Trophoblast cell (in vitro differentiated cells and primary cell): ENCODE results near the gene RRP8.

Experiments used
- DNase-seq, 2 donors: peaks; one replicate each; pipeline ENCODE4 v3.0.0-alpha.2; 2016
- H2AFZ ChIP-seq: 2 replicates; pipeline ENCODE4 v1.6.1; 2013; ENCODE audit warnings: low read length, moderate library complexity, mild to moderate bottlenecking; ENCODE audit not compliant: insufficient read depth, poor library complexity
- H2AK5ac ChIP-seq: 2 replicates; pipeline ENCODE4 v1.6.1; 2013; ENCODE audit warnings: mild to moderate bottlenecking, low read length
- H2BK120ac ChIP-seq: 2 replicates; pipeline ENCODE4 v1.6.1; 2013; ENCODE audit warnings: low read length, mild to moderate bottlenecking, moderate library complexity; ENCODE audit not compliant: insufficient read depth, poor library complexity
- H2BK12ac ChIP-seq: 2 replicates; pipeline ENCODE4 v1.6.1; 2013; ENCODE audit warnings: mild to moderate bottlenecking, low read length, moderate library complexity
- H2BK5ac ChIP-seq: 2 replicates; pipeline ENCODE4 v1.6.1; 2013; ENCODE audit warnings: low read length, low read depth, moderate library complexity, mild to moderate bottlenecking; ENCODE audit not compliant: poor library complexity
- H3K14ac ChIP-seq: 2 replicates; pipeline ENCODE4 v1.6.1; 2013; ENCODE audit warnings: mild to moderate bottlenecking, low read length
- H3K18ac ChIP-seq: 2 replicates; pipeline ENCODE4 v1.6.1; 2013; ENCODE audit warnings: mild to moderate bottlenecking, low read length
- H3K23ac ChIP-seq: 2 replicates; pipeline ENCODE4 v1.6.1; 2013; ENCODE audit warnings: low read length
- H3K27ac ChIP-seq: 2 replicates; pipeline ENCODE4 v1.5.1; 2013; ENCODE audit warnings: low read depth, mild to moderate bottlenecking, inconsistent platforms, low read length, moderate library complexity
- H3K27me3 ChIP-seq: 2 replicates; pipeline ENCODE4 v1.6.1; 2013; ENCODE audit warnings: inconsistent platforms, mild to moderate bottlenecking, low read length, moderate library complexity; ENCODE audit not compliant: insufficient read depth
- H3K36me3 ChIP-seq, 2 experiments: 1 replicate in 1 of 2; 2 replicates in 1 of 2; pipeline ENCODE4 v1.6.1; 2013; ENCODE audit warnings: low read length in 2 of 2, mild to moderate bottlenecking in 2 of 2, moderate library complexity in 1 of 2; ENCODE audit not compliant: insufficient read depth in 2 of 2, control insufficient read depth in 1 of 2
- H3K4ac ChIP-seq: 2 replicates; pipeline ENCODE4 v1.6.1; 2013; ENCODE audit warnings: low read depth, mild to moderate bottlenecking, low read length, moderate library complexity
- H3K4me1 ChIP-seq, 2 experiments: 1 replicate in 1 of 2; 2 replicates in 1 of 2; pipeline ENCODE4 v1.6.1; 2013; ENCODE audit warnings: low read length in 2 of 2, mild to moderate bottlenecking in 2 of 2, moderate library complexity in 1 of 2; ENCODE audit not compliant: insufficient read depth in 2 of 2, control insufficient read depth in 1 of 2
- H3K4me2 ChIP-seq: 2 replicates; pipeline ENCODE4 v1.6.1; 2013; ENCODE audit warnings: inconsistent platforms, mild to moderate bottlenecking, low read length, moderate library complexity
- H3K4me3 ChIP-seq: 2 replicates; pipeline ENCODE4 v1.5.1; 2013; ENCODE audit warnings: mild to moderate bottlenecking, low read depth, low read length, inconsistent platforms
- H3K79me1 ChIP-seq: one replicate; pipeline ENCODE4 v1.6.1; 2013; ENCODE audit warnings: low read length
- H3K79me2 ChIP-seq: 2 replicates; pipeline ENCODE4 v1.6.1; 2013; ENCODE audit warnings: low read length, mild to moderate bottlenecking; ENCODE audit not compliant: control insufficient read depth, insufficient read depth, poor library complexity
- H3K9ac ChIP-seq: 2 replicates; pipeline ENCODE4 v1.6.1; 2013; ENCODE audit warnings: mild to moderate bottlenecking, low read length
- H3K9me3 ChIP-seq: 2 replicates; pipeline ENCODE4 v1.6.1; 2013; ENCODE audit warnings: low read depth, mild to moderate bottlenecking, control low read depth, inconsistent platforms, low read length; ENCODE audit not compliant: insufficient read depth
- H4K12ac ChIP-seq: 2 replicates; pipeline ENCODE4 v1.6.1; 2013; ENCODE audit warnings: low read depth, mild to moderate bottlenecking, low read length, moderate library complexity
- H4K8ac ChIP-seq: 2 replicates; pipeline ENCODE4 v1.6.1; 2013; ENCODE audit warnings: low read depth, mild to moderate bottlenecking, low read length, moderate library complexity
- H4K91ac ChIP-seq: one replicate; pipeline ENCODE4 v1.6.1; 2013; ENCODE audit warnings: low read depth, mild to moderate bottlenecking, low read length, moderate library complexity
- whole genome bisulfite sequencing: extraction: QIAGEN DNeasy Blood & Tissue Kit; methylation state at CpG from one replicate; pipeline ENCODE4 v1.1.7; 2013; ENCODE audit warnings: missing lambda C conversion rate; ENCODE audit not compliant: insufficient read length, insufficient coverage; ENCODE audit errors: extremely low coverage; 5-methylcytosine and 5-hydroxymethylcytosine counted together

RRP8 gene

DNA sequence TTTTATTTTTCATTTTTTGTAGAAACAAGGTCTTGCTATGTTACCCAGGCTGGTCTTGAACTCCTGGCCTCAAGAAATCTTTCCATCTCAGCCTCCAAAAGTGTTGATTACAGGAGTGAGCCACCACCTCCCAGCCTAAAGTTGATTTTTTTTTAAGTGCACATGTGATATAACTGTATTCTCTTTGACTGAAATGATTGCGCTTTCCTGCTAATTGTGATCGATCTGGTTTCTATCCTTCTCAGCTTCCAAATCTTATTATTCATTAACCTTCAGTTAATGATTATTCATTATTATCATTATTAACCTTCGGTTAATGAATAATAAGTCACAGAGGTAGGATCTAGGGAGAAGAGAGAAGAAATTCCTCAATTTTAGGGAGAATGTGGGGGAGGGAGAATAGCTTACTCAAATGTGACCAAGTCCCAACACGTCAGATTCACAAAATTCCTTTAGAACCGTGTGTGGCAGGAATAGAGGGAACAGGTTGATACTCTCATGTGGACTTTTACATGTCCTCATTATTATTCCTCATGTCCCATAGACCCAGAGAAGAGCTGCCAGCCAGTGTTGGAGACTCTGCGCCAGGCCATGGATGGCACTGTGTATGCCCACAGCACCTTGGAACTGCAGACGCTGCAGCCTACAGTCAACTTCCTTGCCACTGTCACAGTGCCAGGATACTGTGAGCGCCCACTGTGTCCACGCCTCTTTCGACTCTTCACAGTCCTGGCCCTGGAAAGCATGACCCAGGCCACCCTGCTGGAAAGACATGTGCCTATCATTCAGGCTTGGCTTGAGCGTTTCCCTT is 47.1 kb downstream of the RRP8 start:
- no peak overlapping the region for H4K12ac ChIP-seq
- no peak overlapping the region for H3K23ac ChIP-seq
- no peak overlapping the region for H3K18ac ChIP-seq
- H3K14ac ChIP-seq, result no peak overlapping the region
- H3K4me3 ChIP-seq, result peak overlapping the region; percentile 42
- H3K79me2 ChIP-seq, result no peaks in the 10 kb centered on the region
- H2AFZ ChIP-seq, result no peak overlapping the region
- DNase-seq, result no peak
- H2BK12ac ChIP-seq, result no peak overlapping the region
- H3K4ac ChIP-seq, result no peak overlapping the region
- no CpG with 5 or more reads among the region's 11 CpGs for WGBS
- H3K79me1 ChIP-seq, result no peaks in the 10 kb centered on the region
- H4K8ac ChIP-seq, result no peak overlapping the region
- H2BK120ac ChIP-seq, result no peak overlapping the region
- H2BK5ac ChIP-seq, result no peak overlapping the region
- H3K27me3 ChIP-seq, result no peaks in the 10 kb centered on the region
- no peaks in the 10 kb centered on the region for H3K4me1 ChIP-seq
- no peak overlapping the region for H3K4me2 ChIP-seq
- no peaks in the 10 kb centered on the region for H3K9me3 ChIP-seq
- H2AK5ac ChIP-seq, result no peak overlapping the region
- H3K27ac ChIP-seq, result no peak overlapping the region
- no peak overlapping the region for H4K91ac ChIP-seq
- H3K9ac ChIP-seq, result no peak overlapping the region
- H3K36me3 ChIP-seq, result no peaks in the 10 kb centered on the region

DNA sequence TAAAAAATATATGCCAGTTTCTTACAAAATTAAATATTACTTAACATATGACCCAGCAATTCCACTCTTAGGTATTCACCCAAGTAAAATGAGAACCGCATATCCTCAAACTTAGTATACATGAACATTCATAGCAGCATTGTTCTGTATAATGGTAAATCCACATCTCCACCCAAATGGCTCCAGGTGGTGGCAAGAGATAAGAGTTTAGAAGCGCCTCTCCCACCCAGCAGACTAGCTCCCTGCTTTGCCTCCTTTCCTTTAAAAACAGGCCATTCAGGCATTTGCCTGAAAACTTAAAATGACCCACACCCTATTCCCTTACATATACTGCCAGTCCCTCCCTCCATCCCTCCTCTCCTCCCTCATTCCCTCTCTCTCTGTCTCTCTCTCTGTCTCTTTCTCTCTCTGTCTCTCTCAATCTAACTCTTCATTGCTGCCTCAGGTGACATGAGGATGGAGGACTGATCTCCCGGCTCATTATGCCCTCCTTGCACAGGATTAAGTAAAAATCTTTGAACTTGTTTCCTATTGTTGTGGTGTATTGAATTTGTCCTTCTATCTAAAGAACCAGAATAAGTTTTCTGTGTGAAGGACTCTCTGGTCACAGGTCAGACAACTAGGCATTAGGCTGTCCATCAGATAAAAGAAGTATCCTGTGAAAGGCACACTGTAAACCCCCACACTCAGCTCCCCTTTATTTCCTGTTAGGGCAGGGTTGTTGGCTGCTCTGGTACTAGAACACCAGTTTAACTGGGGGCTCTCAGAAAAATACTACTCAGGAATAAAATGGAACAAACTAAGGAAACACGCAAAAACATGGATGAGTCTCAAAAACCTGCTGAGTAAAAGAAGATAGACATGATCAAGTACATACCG is 48.3 kb downstream of the RRP8 start:
- H3K9ac ChIP-seq, result no peak overlapping the region
- H4K8ac ChIP-seq, result no peak overlapping the region
- H3K27ac ChIP-seq, result no peak overlapping the region
- no peak overlapping the region for H2AFZ ChIP-seq
- H2BK5ac ChIP-seq, result no peak overlapping the region
- no peak for DNase-seq
- H3K36me3 ChIP-seq, result no peaks in the 10 kb centered on the region
- H3K79me2 ChIP-seq, result no peaks in the 10 kb centered on the region
- H3K79me1 ChIP-seq, result no peaks in the 10 kb centered on the region
- no peak overlapping the region for H4K12ac ChIP-seq
- H3K4ac ChIP-seq, result no peak overlapping the region
- H3K14ac ChIP-seq, result no peak overlapping the region
- no peak overlapping the region for H3K18ac ChIP-seq
- no peak overlapping the region for H4K91ac ChIP-seq
- WGBS, result no CpG with 5 or more reads among the region's 5 CpGs
- H3K4me2 ChIP-seq, result no peak overlapping the region
- no peak overlapping the region for H3K23ac ChIP-seq
- no peak overlapping the region for H2AK5ac ChIP-seq
- H2BK12ac ChIP-seq, result no peak overlapping the region
- H3K4me1 ChIP-seq, result no peaks in the 10 kb centered on the region
- no peak overlapping the region for H2BK120ac ChIP-seq
- H3K27me3 ChIP-seq, result no peaks in the 10 kb centered on the region
- H3K4me3 ChIP-seq, result no peak overlapping the region
- no peaks in the 10 kb centered on the region for H3K9me3 ChIP-seq

- Histone ChIP-seq H2AK5ac (no peak overlapping the region), H3K79me1 (no peaks in the 10 kb centered on the region), H3K23ac (no peak overlapping the region), H3K4me2 (no peak overlapping the region), H4K12ac (no peak overlapping the region), H3K79me2 (no peaks in the 10 kb centered on the region), H3K4ac (no peak overlapping the region), H4K8ac (no peak overlapping the region), H3K4me3 (no peak overlapping the region), H3K36me3 (no peaks in the 10 kb centered on the region), H3K9ac (no peak overlapping the region), H2BK5ac (no peak overlapping the region), H3K27me3 (no peaks in the 10 kb centered on the region), H3K14ac (no peak overlapping the region), H3K18ac (no peak overlapping the region), H2BK120ac (no peak overlapping the region), H3K9me3 (no peaks in the 10 kb centered on the region), H2AFZ (no peak overlapping the region), H4K91ac (no peak overlapping the region), H3K27ac (no peak overlapping the region), H3K4me1 (no peaks in the 10 kb centered on the region), H2BK12ac (no peak overlapping the region)
- no peak for DNase-seq
Measured at GRCh38 chr11:6553634-6554033, 49.8 kb downstream of the RRP8 start.

GRCh38 chr11:6548641-6549040 is 54.8 kb downstream of the RRP8 start:
- Histone ChIP-seq H2BK5ac (no peak overlapping the region), H3K4me3 (no peak overlapping the region), H3K4me2 (no peak overlapping the region), H2BK12ac (no peak overlapping the region), H3K4ac (no peak overlapping the region), H2BK120ac (no peak overlapping the region), H4K8ac (no peak overlapping the region), H2AK5ac (no peak overlapping the region), H4K91ac (no peak overlapping the region), H3K23ac (no peak overlapping the region), H3K79me1 (no peaks in the 10 kb centered on the region), H3K14ac (no peak overlapping the region), H2AFZ (no peak overlapping the region), H3K36me3 (peaks cover 11 to 13% of the 10 kb centered on the region in 2 experiments), H3K27me3 (no peaks in the 10 kb centered on the region), H3K79me2 (no peaks in the 10 kb centered on the region), H4K12ac (no peak overlapping the region), H3K27ac (no peak overlapping the region), H3K9ac (no peak overlapping the region), H3K9me3 (no peaks in the 10 kb centered on the region), H3K4me1 (no peaks in the 10 kb centered on the region), H3K18ac (no peak overlapping the region)
- WGBS, result no CpG with 5 or more reads among the region's 3 CpGs
- no peak for DNase-seq
